Rectal smooth muscle tissue (tissue), 1 donor: ENCODE data around the gene LRP5.
"Not testable (repeated sequence)": the region's sequence is repeated elsewhere in the genome, so short reads cannot be mapped to it uniquely, and the experiment has no call there.

Source experiments
- H3K27ac ChIP-seq: one replicate; pipeline ENCODE4 v1.7.0; 2013; ENCODE audit warnings: low read depth, low read length, inconsistent platforms
- H3K27me3 ChIP-seq: one replicate; pipeline ENCODE4 v1.7.0; 2013; ENCODE audit warnings: low read length; ENCODE audit not compliant: control insufficient read depth, insufficient read depth
- H3K36me3 ChIP-seq: one replicate; pipeline ENCODE4 v1.7.0; 2013; ENCODE audit warnings: low read length; ENCODE audit not compliant: control insufficient read depth, insufficient read depth
- H3K4me1 ChIP-seq: one replicate; pipeline ENCODE4 v1.7.0; 2013; ENCODE audit warnings: low read length; ENCODE audit not compliant: control insufficient read depth, insufficient read depth
- H3K4me3 ChIP-seq: one replicate; pipeline ENCODE4 v1.7.0; 2013; ENCODE audit warnings: low read length
- H3K9ac ChIP-seq: one replicate; pipeline ENCODE4 v1.7.0; 2013; ENCODE audit warnings: low read length

LRP5 gene

GRCh38 chr11:68396516-68396915, 84.1 kb downstream of the LRP5 start:
- H3K27me3 ChIP-seq, result no peaks in the 10 kb centered on the region
- H3K9ac ChIP-seq, result no peak overlapping the region
- peaks cover 4% of the 10 kb centered on the region for H3K36me3 ChIP-seq
- H3K27ac ChIP-seq, result no peak overlapping the region
- no peak overlapping the region for H3K4me3 ChIP-seq
- H3K4me1 ChIP-seq, result peaks cover 21% of the 10 kb centered on the region

- no peak overlapping the region for H3K27ac ChIP-seq
- H3K27me3 ChIP-seq, result no peaks in the 10 kb centered on the region
- no peak overlapping the region for H3K4me3 ChIP-seq
- peaks cover 21% of the 10 kb centered on the region for H3K4me1 ChIP-seq
- H3K36me3 ChIP-seq, result peaks cover 4% of the 10 kb centered on the region
- no peak overlapping the region for H3K9ac ChIP-seq
These were observed 84.9 kb downstream of the LRP5 start for GRCh38 chr11:68397256-68397655.

- Histone ChIP-seq H3K36me3 (peaks cover 10% of the 10 kb centered on the region), H3K4me1 (peaks cover 21% of the 10 kb centered on the region), H3K9ac (no peak overlapping the region)
These were observed 86.8 kb downstream of the LRP5 start for GRCh38 chr11:68398995-68399851.

GRCh38 chr11:68399916-68400315, 87.5 kb downstream of the LRP5 start:
- H3K27ac ChIP-seq, result peak overlapping the region; percentile 87
- peaks cover 21% of the 10 kb centered on the region for H3K4me1 ChIP-seq
- H3K36me3 ChIP-seq, result peaks cover 12% of the 10 kb centered on the region
- H3K4me3 ChIP-seq, result no peak overlapping the region
- no peaks in the 10 kb centered on the region for H3K27me3 ChIP-seq
- no peak overlapping the region for H3K9ac ChIP-seq

More at GRCh38 chr11:68398995-68399851, 86.8 kb downstream of the LRP5 start:
- H3K27ac ChIP-seq, result peak overlapping the region; percentile 87
- H3K4me3 ChIP-seq, result no peak overlapping the region
- no peaks in the 10 kb centered on the region for H3K27me3 ChIP-seq

- H3K27ac ChIP-seq, result peak overlapping the region; percentile 2
- not testable (repeated sequence) for H3K9ac ChIP-seq, H3K27me3 ChIP-seq, H3K4me3 ChIP-seq
- H3K36me3 ChIP-seq, result peaks cover 12% of the 10 kb centered on the region
- peaks cover 21% of the 10 kb centered on the region for H3K4me1 ChIP-seq
These were observed 88.2 kb downstream of the LRP5 start for GRCh38 chr11:68400584-68400983.

GRCh38 chr11:68401856-68402255, 89.5 kb downstream of the LRP5 start:
- Histone ChIP-seq H3K4me1 (peaks cover 21% of the 10 kb centered on the region), H3K4me3 (no peak overlapping the region), H3K9ac (no peak overlapping the region), H3K27ac (no peak overlapping the region), H3K36me3 (peaks cover 12% of the 10 kb centered on the region), H3K27me3 (peaks cover 2% of the 10 kb centered on the region)

GRCh38 chr11:68402355-68403031, 90.1 kb downstream of the LRP5 start:
- H3K27me3 ChIP-seq, result peaks cover 2% of the 10 kb centered on the region
- H3K27ac ChIP-seq, result no peak overlapping the region
- H3K9ac ChIP-seq, result no peak overlapping the region
- H3K4me3 ChIP-seq, result no peak overlapping the region
- H3K4me1 ChIP-seq, result peaks cover 21% of the 10 kb centered on the region
- H3K36me3 ChIP-seq, result peaks cover 12% of the 10 kb centered on the region

- H3K4me1 ChIP-seq, result peaks cover 16% of the 10 kb centered on the region
- no peak overlapping the region for H3K27ac ChIP-seq
- H3K4me3 ChIP-seq, result no peak overlapping the region
- H3K27me3 ChIP-seq, result peaks cover 2% of the 10 kb centered on the region
- peaks cover 14% of the 10 kb centered on the region for H3K36me3 ChIP-seq
- no peak overlapping the region for H3K9ac ChIP-seq
These were observed 91.0 kb downstream of the LRP5 start for GRCh38 chr11:68403424-68403823.

GRCh38 chr11:68403831-68404230, 91.4 kb downstream of the LRP5 start:
- H3K36me3 ChIP-seq, result peaks cover 14% of the 10 kb centered on the region
- peaks cover 2% of the 10 kb centered on the region for H3K27me3 ChIP-seq
- peaks cover 15% of the 10 kb centered on the region for H3K4me1 ChIP-seq
- H3K4me3 ChIP-seq, result no peak overlapping the region
- H3K9ac ChIP-seq, result no peak overlapping the region
- H3K27ac ChIP-seq, result no peak overlapping the region

GRCh38 chr11:68406324-68407313, 94.2 kb downstream of the LRP5 start:
- Histone ChIP-seq H3K27ac (no peak overlapping the region), H3K9ac (no peak overlapping the region), H3K4me1 (no peaks in the 10 kb centered on the region), H3K27me3 (peaks cover 2% of the 10 kb centered on the region), H3K4me3 (no peak overlapping the region), H3K36me3 (peaks cover 15% of the 10 kb centered on the region)

- Histone ChIP-seq H3K4me3 (no peak overlapping the region), H3K27ac (no peak overlapping the region), H3K36me3 (peaks cover 21% of the 10 kb centered on the region), H3K9ac (no peak overlapping the region), H3K27me3 (peaks cover 2% of the 10 kb centered on the region), H3K4me1 (no peaks in the 10 kb centered on the region)
These were observed 96.1 kb downstream of the LRP5 start for GRCh38 chr11:68408512-68408911.
